GM19193 (cell line): Measurements from ENCODE around the gene ATP9B.

Source experiments
- POLR2A ChIP-seq: IDR thresholded peaks from 4 replicates; pipeline ENCODE4 v1.6.1; 2011; ENCODE audit not compliant: insufficient read depth, insufficient read length; ENCODE audit errors: extremely low read depth

The ATP9B gene

GRCh38 chr18:79278896-79279295 lies 209.7 kb downstream of the ATP9B start:
- no peak for TF ChIP-seq POLR2A

GRCh38 chr18:79283131-79283810 lies 214.1 kb downstream of the ATP9B start:
- TF ChIP-seq POLR2A, result no peak

- TF ChIP-seq POLR2A, result no peak
Measured at GRCh38 chr18:79283929-79284328, 214.7 kb downstream of the ATP9B start.

- no peak for TF ChIP-seq POLR2A
Measured at GRCh38 chr18:79290876-79291275, 221.7 kb downstream of the ATP9B start.

- TF ChIP-seq POLR2A, result no peak
Measured at GRCh38 chr18:79294235-79294634, 225.0 kb downstream of the ATP9B start.

GRCh38 chr18:79299272-79299671 lies 230.1 kb downstream of the ATP9B start:
- no peak for TF ChIP-seq POLR2A

GRCh38 chr18:79299711-79300110 lies 230.5 kb downstream of the ATP9B start:
- TF ChIP-seq POLR2A, result no peak

GRCh38 chr18:79300413-79300812 lies 231.2 kb downstream of the ATP9B start:
- TF ChIP-seq POLR2A, result no peak

GRCh38 chr18:79302120-79302519 lies 232.9 kb downstream of the ATP9B start:
- no peak for TF ChIP-seq POLR2A

GRCh38 chr18:79305911-79306310 lies 236.7 kb downstream of the ATP9B start:
- no peak for TF ChIP-seq POLR2A

- TF ChIP-seq POLR2A, result no peak
Measured at GRCh38 chr18:79309614-79310358, 240.6 kb downstream of the ATP9B start.

GRCh38 chr18:79314838-79315388 lies 245.7 kb downstream of the ATP9B start:
- no peak for TF ChIP-seq POLR2A

GRCh38 chr18:79315596-79315995 lies 246.4 kb downstream of the ATP9B start:
- TF ChIP-seq POLR2A, result no peak

GRCh38 chr18:79317703-79318102 lies 248.5 kb downstream of the ATP9B start:
- no peak for TF ChIP-seq POLR2A

- no peak for TF ChIP-seq POLR2A
Measured at GRCh38 chr18:79318142-79318673, 249.0 kb downstream of the ATP9B start.
